CD4-positive, alpha-beta T cell treated with Interleukin-17A for 1 hour (primary cell): ENCODE data around the gene LMNA.

ENCODE experiments used
- DNase-seq: peaks from one replicate; pipeline ENCODE4 v3.0.0-alpha.2; 2020

The LMNA gene

GRCh38 chr1:156122519-156123355, 8.2 kb downstream of the LMNA start:
- DNase-seq, result peak; percentile 46

DNA sequence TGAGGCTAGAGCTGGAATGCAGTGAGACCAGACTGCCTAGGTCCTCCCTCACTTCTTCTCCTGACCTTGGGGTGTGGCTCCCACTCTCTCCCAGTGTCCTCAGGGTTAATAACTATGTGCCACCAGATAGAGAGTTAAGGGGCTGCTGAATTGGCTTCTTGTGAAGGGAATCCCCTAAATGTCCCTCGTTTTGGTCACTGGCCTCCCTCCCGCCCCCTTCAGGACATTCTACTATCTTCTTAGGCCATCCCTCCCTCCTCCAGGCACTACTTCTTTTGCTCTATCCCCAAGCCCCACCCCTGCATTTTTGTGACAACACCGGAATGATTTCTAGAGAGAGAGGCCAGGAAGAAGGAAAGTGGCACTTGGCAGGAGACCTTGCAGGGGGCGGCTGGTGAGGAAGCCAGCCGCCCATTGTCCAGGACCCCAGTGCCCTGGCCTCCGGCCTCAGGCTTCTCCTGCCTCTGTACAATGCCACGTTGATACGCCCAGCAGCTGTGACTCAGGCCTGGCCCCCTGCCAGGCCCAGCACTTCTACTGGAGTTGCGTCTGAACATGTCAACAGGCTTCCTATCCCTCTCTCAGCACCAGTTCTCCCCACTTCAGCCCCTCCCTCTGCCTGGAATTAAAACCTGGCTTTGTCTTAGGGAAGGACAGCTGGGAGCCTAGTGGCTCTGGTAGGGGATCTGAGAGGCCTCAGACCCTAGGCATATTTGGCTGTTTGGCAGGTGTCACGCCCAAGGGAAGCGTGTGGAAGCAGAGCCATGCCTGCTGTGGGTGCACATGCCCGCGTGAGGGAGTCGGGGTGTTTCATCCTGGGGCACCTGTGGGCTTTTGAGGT, 9.1 kb downstream of the LMNA start:
- peak; percentile 70 for DNase-seq

GRCh38 chr1:156124557-156125483, 10.3 kb downstream of the LMNA start:
- peak; percentile 74 for DNase-seq

- DNase-seq, result peak; percentile 37
Measured at GRCh38 chr1:156125544-156125943, 11.0 kb downstream of the LMNA start.

DNA sequence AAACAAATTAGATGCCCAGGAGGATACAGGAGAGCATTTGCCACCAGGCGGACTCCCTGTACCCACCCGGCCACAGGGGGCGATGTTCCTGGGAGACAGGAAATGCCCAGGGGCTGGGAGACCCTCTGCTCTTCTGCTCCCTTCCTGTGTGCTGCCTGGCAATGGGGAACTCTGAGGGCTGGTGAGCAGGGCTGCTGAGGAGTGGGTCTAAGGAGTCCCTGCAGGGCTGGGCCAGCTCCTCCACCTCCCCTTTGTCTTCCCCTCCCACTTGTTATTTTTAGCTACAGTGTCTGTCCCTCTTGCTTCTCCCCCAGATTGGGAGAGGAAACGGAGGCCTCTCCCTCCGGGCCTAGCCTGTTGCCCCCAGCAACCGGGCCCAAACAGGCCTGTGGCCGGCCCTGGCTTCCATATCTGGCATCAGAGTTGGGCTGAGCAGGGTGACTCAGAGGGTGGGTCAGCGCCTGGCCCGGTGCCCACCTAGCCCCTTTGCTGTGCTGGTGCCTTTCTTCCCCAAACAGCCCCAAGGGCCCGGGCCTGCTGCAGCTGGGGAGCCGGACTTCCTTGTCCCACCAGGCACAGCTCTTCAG, 11.6 kb downstream of the LMNA start:
- DNase-seq, result peak; percentile 82

GRCh38 chr1:156126630-156127534, 12.4 kb downstream of the LMNA start:
- DNase-seq, result peak; percentile 91

DNA sequence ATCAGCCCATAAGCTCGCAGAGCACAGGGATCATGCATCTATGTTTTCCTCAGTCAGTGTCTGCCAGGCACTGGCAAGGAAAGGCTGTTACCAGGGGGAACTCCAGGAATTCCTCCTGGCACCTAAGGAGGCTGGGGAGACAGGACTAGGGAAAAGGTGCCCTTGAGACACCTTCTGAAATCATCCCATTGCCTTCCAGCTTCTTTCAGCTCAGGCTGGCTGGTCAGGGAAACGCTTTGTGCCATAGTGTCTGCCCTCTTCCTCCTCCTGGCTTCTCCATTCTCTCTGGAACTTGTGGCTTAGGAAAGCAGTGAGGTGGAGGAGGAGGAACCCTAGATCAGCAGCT, 13.8 kb downstream of the LMNA start:
- no peak for DNase-seq

DNA sequence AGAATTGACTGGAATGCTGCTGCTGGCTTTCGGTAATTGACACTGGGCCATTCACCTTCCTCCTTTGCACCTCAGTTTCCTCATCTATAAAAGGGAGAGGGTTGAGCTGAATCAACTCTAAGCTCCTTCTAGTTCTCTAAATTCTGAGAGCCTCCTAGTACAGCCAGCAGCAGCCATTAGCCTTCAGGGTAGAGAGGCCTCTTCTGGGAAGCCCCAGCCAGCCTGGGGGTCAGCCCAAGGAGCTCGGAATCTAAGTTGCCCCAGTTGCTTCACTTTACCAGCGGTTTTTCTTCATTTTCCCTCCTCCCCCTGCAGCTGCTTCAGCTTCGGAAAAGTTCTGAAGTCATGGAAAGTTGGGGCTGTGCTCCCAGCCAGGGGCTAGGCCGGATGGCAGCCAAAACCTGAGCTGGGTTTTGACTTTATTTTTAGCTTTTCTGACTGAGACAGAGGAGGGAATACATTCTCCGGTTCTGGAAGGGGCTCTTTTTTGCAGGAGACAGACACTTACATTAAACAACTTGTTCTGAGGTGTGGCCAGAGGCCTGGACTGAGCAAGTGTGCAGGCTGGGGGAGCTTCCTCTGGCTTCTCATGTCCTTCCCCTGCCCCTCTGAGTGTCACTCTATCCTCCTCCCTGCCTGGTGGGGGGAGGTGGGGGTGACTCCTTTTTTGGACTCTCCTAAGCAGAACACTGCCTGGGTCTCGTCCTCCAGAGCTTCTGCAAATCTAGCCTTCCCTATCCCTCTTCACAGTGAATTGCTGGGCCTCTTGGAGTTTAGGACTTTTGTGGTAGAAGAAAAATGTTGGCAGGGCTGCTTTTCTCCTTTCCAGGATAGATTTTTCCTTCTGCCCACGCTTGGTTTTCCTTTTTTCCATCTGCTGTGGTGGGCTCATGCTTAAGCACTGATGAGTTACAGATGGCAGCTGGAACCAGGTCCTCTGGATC, 14.4 kb downstream of the LMNA start:
- peak; percentile 28 for DNase-seq

GRCh38 chr1:156129687-156130577, 15.4 kb downstream of the LMNA start:
- DNase-seq, result peak; percentile 83

GRCh38 chr1:156130578-156130942, 16.0 kb downstream of the LMNA start:
- DNase-seq, result no peak

DNA sequence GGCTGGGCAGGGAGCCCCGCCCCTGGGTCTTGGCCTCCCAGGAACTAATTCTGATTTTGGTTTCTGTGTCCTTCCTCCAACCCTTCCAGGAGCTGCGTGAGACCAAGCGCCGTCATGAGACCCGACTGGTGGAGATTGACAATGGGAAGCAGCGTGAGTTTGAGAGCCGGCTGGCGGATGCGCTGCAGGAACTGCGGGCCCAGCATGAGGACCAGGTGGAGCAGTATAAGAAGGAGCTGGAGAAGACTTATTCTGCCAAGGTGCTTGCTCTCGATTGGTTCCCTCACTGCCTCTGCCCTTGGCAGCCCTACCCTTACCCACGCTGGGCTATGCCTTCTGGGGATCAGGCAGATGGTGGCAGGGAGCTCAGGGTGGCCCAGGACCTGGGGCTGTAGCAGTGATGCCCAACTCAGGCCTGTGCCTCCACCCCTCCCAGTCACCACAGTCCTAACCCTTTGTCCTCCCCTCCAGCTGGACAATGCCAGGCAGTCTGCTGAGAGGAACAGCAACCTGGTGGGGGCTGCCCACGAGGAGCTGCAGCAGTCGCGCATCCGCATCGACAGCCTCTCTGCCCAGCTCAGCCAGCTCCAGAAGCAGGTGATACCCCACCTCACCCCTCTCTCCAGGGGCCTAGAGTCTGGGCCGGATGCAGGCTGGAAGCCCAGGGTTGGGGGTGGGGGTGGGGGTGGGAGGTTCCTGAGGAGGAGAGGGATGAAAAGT, 20.4 kb downstream of the LMNA start:
- peak; percentile 40 for DNase-seq

- DNase-seq, result peak; percentile 41
Measured at GRCh38 chr1:156135930-156136871, 21.7 kb downstream of the LMNA start.

- peak; percentile 36 for DNase-seq
Measured at GRCh38 chr1:156136970-156137483, 22.5 kb downstream of the LMNA start.

DNA sequence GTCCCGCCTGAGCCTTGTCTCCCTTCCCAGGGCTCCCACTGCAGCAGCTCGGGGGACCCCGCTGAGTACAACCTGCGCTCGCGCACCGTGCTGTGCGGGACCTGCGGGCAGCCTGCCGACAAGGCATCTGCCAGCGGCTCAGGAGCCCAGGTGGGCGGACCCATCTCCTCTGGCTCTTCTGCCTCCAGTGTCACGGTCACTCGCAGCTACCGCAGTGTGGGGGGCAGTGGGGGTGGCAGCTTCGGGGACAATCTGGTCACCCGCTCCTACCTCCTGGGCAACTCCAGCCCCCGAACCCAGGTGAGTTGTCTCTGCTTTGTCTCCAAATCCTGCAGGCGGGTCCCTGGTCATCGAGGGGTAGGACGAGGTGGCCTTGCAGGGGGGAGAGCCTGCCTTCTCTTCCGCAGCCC, 24.0 kb downstream of the LMNA start:
- DNase-seq, result peak; percentile 42

- peak; percentile 55 for DNase-seq
Measured at GRCh38 chr1:156140879-156141707, 26.6 kb downstream of the LMNA start.
